PC-3 (cell line): ENCODE measurements around the gene ALKAL2. TPM values are rescaled to one million over a fixed set of nuclear protein-coding genes. Genes with fewer than 3 reads are reported as not detected.

Source experiments
- ATAC-seq: fragments of 200-7000 bp; cut with Tn5 transposase; 2 replicates; pipeline ENCODE4 v1.9.1; 2020; ENCODE audit warnings: mild to moderate bottlenecking, moderate library complexity
- BruUV-seq: library from RNA; stranded (reverse); fragments of 400-500 nt; replicated peaks from 2 replicates; lab custom pipeline; 2021; lab: Mats Ljungman, UMichigan
- CTCF ChIA-PET: fragments of 300-600 bp; sonication (Branson Sonifier 250); formaldehyde crosslinking; loops from one replicate; lab custom pipeline; 2022; ENCODE audit warnings: antibody characterized with exemption; lab: Charles Lee
- POLR2A ChIA-PET: fragments of 300-600 bp; sonication (Branson Sonifier 250); formaldehyde crosslinking; loops from one replicate; lab custom pipeline; 2022; ENCODE audit warnings: antibody characterized with exemption; ENCODE audit not compliant: unreplicated experiment; lab: Charles Lee
- DNase-seq: peaks from one replicate; pipeline ENCODE4 v3.0.0-alpha.2; 2015
- H2AFZ ChIP-seq: fragments of 300-600 bp; sonication (generic); 2 replicates; pipeline ENCODE4 v1.6.0; 2016; ENCODE audit warnings: antibody characterized with exemption, low read length
- H3F3A ChIP-seq: fragments of 300-600 bp; sonication (generic); one replicate; pipeline ENCODE4 v1.6.0; 2017; ENCODE audit warnings: antibody characterized with exemption, low read length, control low read depth, mild to moderate bottlenecking; ENCODE audit not compliant: unreplicated experiment
- H3K27ac ChIP-seq: fragments of 300-600 bp; sonication (generic); 2 replicates; pipeline ENCODE4 v1.5.1; 2016; ENCODE audit warnings: mild to moderate bottlenecking, low read length
- H3K27me3 ChIP-seq: fragments of 300-600 bp; sonication (generic); 2 replicates; pipeline ENCODE4 v1.6.1; 2016; ENCODE audit warnings: low read length, mixed read lengths
- H3K36me3 ChIP-seq: fragments of 300-600 bp; sonication (generic); 2 replicates; pipeline ENCODE4 v1.6.1; 2016; ENCODE audit warnings: low read depth, mixed run types, low read length, mixed read lengths
- H3K4me1 ChIP-seq: fragments of 300-600 bp; sonication (generic); 2 replicates; pipeline ENCODE4 v1.5.1; 2016; ENCODE audit warnings: low read length; ENCODE audit not compliant: insufficient read depth
- H3K4me2 ChIP-seq: fragments of 300-600 bp; sonication (generic); 2 replicates; pipeline ENCODE4 v1.6.0; 2016; ENCODE audit warnings: low read length
- H3K4me3 ChIP-seq: fragments of 300-600 bp; sonication (generic); 2 replicates; pipeline ENCODE4 v1.5.1; 2016; ENCODE audit warnings: mild to moderate bottlenecking, low read length, mixed read lengths
- H3K79me2 ChIP-seq: fragments of 300-600 bp; sonication (generic); 2 replicates; pipeline ENCODE4 v1.6.1; 2017; ENCODE audit warnings: low read length, mixed read lengths
- H3K9ac ChIP-seq: fragments of 300-600 bp; sonication (generic); 2 replicates; pipeline ENCODE4 v1.6.0; 2016; ENCODE audit warnings: mild to moderate bottlenecking, low read length
- H3K9me2 ChIP-seq: fragments of 300-600 bp; sonication (generic); replicated peaks from 2 replicates; pipeline ENCODE4 v1.6.1; 2016; ENCODE audit warnings: mixed run types, low read length, mixed read lengths
- H3K9me3 ChIP-seq: fragments of 300-600 bp; sonication (generic); 2 replicates; pipeline ENCODE4 v1.6.1; 2016; ENCODE audit warnings: low read length, mixed read lengths
- H4K20me1 ChIP-seq: fragments of 300-600 bp; sonication (generic); 2 replicates; pipeline ENCODE4 v1.6.1; 2016; ENCODE audit warnings: low read length, mixed read lengths
- CTCF ChIP-seq: fragments of 300-600 bp; sonication (generic); conservative IDR thresholded peaks from 2 replicates; pipeline ENCODE4 v1.5.1; 2017; ENCODE audit warnings: antibody characterized with exemption, low read depth, mild to moderate bottlenecking, low read length
- EZH2 ChIP-seq: fragments of 300-600 bp; sonication (generic); IDR thresholded peaks from one replicate; pipeline ENCODE4 v1.6.1; 2017; ENCODE audit warnings: antibody characterized with exemption, mild to moderate bottlenecking, low read length; ENCODE audit not compliant: unreplicated experiment
- EZH2phosphoT487 ChIP-seq: fragments of 300-600 bp; sonication (generic); IDR thresholded peaks from 2 replicates; pipeline ENCODE4 v1.6.1; 2018; ENCODE audit warnings: mild to moderate bottlenecking, antibody characterized with exemption, low read length, borderline replicate concordance
- intact Hi-C: fragments of 100-400 bp; cut with micrococcal nuclease; formaldehyde crosslinking; loops from 2 replicates; pipeline ENCODE4 v1.9.0; 2023
- total RNA-seq: library from RNA; depleted of rRNA; stranded (reverse); fragments of >200 nt; gene quantifications from 2 replicates; pipeline ENCODE4 v1.2.3, GENCODE V29; 2014

The ALKAL2 gene
- total RNA-seq, 1 experiment from 2014 or later: not detected

- Histone ChIP-seq H3K9me3 (no peaks in the 10 kb centered on the region), H2AFZ (no peak overlapping the region), H3K9me2 (no peaks in the 10 kb centered on the region), H3K79me2 (peaks cover 59% of the 10 kb centered on the region), H3K36me3 (peaks cover 5% of the 10 kb centered on the region; the same call in 1 of the 2 replicates), H3K4me1 (peaks cover 28% of the 10 kb centered on the region), H3K4me3 (peak overlapping the region; percentile 89; the same call in 1 of the 2 replicates), H3K4me2 (peak overlapping the region; percentile 89), H3K9ac (no peak overlapping the region), H3F3A (no peaks in the 10 kb centered on the region), H3K27me3 (no peaks in the 10 kb centered on the region), H3K27ac (no peak overlapping the region), H4K20me1 (peaks cover 13% of the 10 kb centered on the region; the same call in 1 of the 2 replicates)
- TF ChIP-seq EZH2 (no peak), EZH2phosphoT487 (no peak), CTCF (no peak)
- no TSS peak for BruUV-seq
- ChIA-PET POLR2A (no interaction called here), CTCF (no interaction called here)
- ATAC-seq: no peak
- DNase-seq: no peak
- intact Hi-C loops: loop anchor here (10.0 kb wide), 1 partner anchor 413 kb away; the partner anchor contains the start of gene TMEM18
These were observed 25.8 kb downstream of the ALKAL2 start for GRCh38 chr2:262117-262516.

GRCh38 chr2:260507-261161 lies 27.3 kb downstream of the ALKAL2 start:
- peaks cover 44% of the 10 kb centered on the region for H3K79me2 ChIP-seq
- no peaks in the 10 kb centered on the region for H3K27me3 ChIP-seq
- intact Hi-C loops: loop anchor here (10.0 kb wide), 1 partner anchor 414 kb away; the partner anchor contains the start of gene TMEM18
- H3K4me2 ChIP-seq: no peak overlapping the region
- H3F3A ChIP-seq: no peaks in the 10 kb centered on the region
- H3K9ac ChIP-seq: no peak overlapping the region
- H3K4me3 ChIP-seq: no peak overlapping the region
- no TSS peak for BruUV-seq
- H3K9me3 ChIP-seq: no peaks in the 10 kb centered on the region
- H3K27ac ChIP-seq: no peak overlapping the region
- TF ChIP-seq EZH2phosphoT487: no peak
- TF ChIP-seq EZH2: no peak
- no peak for TF ChIP-seq CTCF
- POLR2A ChIA-PET: no interaction called here
- H4K20me1 ChIP-seq: no peaks in the 10 kb centered on the region
- peaks cover 17% of the 10 kb centered on the region; the same call in 1 of the 2 replicates for H3K4me1 ChIP-seq
- no peaks in the 10 kb centered on the region for H3K9me2 ChIP-seq
- CTCF ChIA-PET: no interaction called here
- no peak for ATAC-seq
- H2AFZ ChIP-seq: no peak overlapping the region
- DNase-seq: peak; percentile 19
- H3K36me3 ChIP-seq: peaks cover 5% of the 10 kb centered on the region; the same call in 1 of the 2 replicates

- no TSS peak for BruUV-seq
- no peak overlapping the region for H3K27ac ChIP-seq
- no peak overlapping the region for H3K4me2 ChIP-seq
- ATAC-seq (no peak), DNase-seq (no peak)
- ChIA-PET CTCF (no interaction called here), POLR2A (no interaction called here)
- no peaks in the 10 kb centered on the region for H3K27me3 ChIP-seq
- H3K79me2 ChIP-seq: peaks cover 36% of the 10 kb centered on the region
- H2AFZ ChIP-seq: no peak overlapping the region
- no peaks in the 10 kb centered on the region for H4K20me1 ChIP-seq
- TF ChIP-seq EZH2 (no peak), EZH2phosphoT487 (no peak), CTCF (no peak)
- peaks cover 5% of the 10 kb centered on the region; the same call in 1 of the 2 replicates for H3K36me3 ChIP-seq
- no peaks in the 10 kb centered on the region for H3K9me3 ChIP-seq
- no peaks in the 10 kb centered on the region for H3F3A ChIP-seq
- intact Hi-C loops: loop anchor here (10.0 kb wide), 1 partner anchor 415 kb away; the partner anchor contains the start of gene TMEM18
- no peak overlapping the region for H3K4me3 ChIP-seq
- peaks cover 17% of the 10 kb centered on the region; the same call in 1 of the 2 replicates for H3K4me1 ChIP-seq
- H3K9me2 ChIP-seq: no peaks in the 10 kb centered on the region
- no peak overlapping the region for H3K9ac ChIP-seq
These were observed 28.0 kb downstream of the ALKAL2 start for GRCh38 chr2:259789-260331.
